Right lobe of liver (tissue), 4 donors: ENCODE measurements around the gene CDKN1A.

Experiments used
- CTCF ChIP-seq, 4 donors: fragments of 200-600 bp in 3 of 4; fragments of 450-650 bp in 1 of 4; IDR thresholded peaks; one replicate each; pipeline versions ENCODE4 v1.5.1 to v1.8.0; 2016 to 2022; ENCODE audit warnings: antibody characterized with exemption in 4 of 4, mild to moderate bottlenecking in 2 of 4
- POLR2A ChIP-seq: fragments of 450-650 bp; IDR thresholded peaks from one replicate; pipeline ENCODE4 v1.6.1; 2017; ENCODE audit warnings: antibody characterized with exemption, mild to moderate bottlenecking
- donor health status: DM: no; HTN: no; CAD: no.
- donor health status: DM: no; HTN: no; CAD: no.
- donor health status: DM: no; HTN: yes; CAD: no.

- TF ChIP-seq CTCF (IDR thresholded peaks at IDR 0.05) (no peak), POLR2A (no peak)
These were observed 22.3 kb downstream of the CDKN1A start for GRCh38 chr6:36700831-36701230.
